ENCODE data around the gene GAP43.

- TF ChIP-seq CTCF (IDR thresholded peaks at IDR 0.05), result no peak
- no peak for TF ChIP-seq POLR2A (IDR thresholded peaks at IDR 0.05)
Observed at GRCh38 chr3:115680803-115681345, 57.6 kb downstream of the GAP43 start.

Data from thyroid gland (tissue), 4 donors.